H1 (cell line): Measurements from ENCODE around the gene HTR3D. TPM values are rescaled to one million over a fixed set of nuclear protein-coding genes. Genes with fewer than 3 reads are reported as not detected.

Experiments used
- HDAC2 ChIP-seq, 2 experiments: fragments of 300-600 bp in 1 of 2; sonication (generic) in 1 of 2; IDR thresholded peaks; 2 replicates each; pipeline ENCODE4 v1.6.1; 2011 to 2012; ENCODE audit warnings: low read depth in 2 of 2, low read length in 2 of 2, mild to moderate bottlenecking in 2 of 2, moderate library complexity in 2 of 2, borderline replicate concordance in 1 of 2, inconsistent platforms in 1 of 2
- polyA plus RNA-seq, 7 experiments: library from polyadenylated mRNA; depleted of rRNA in 3 of 7; stranded (reverse) in 5 of 7; unstranded in 2 of 7; fragments of >200 nt in 5 of 7; fragments of 200-250 nt in 2 of 7; gene quantifications; 1 replicate in 5 of 7; 2 replicates in 1 of 7; 4 replicates in 1 of 7; pipeline versions ENCODE4 v1.2.1 to v1.2.3, GENCODE V29; 2011 to 2013; ENCODE audit warnings: missing spikeins in 2 of 7, mixed read lengths in 2 of 7
- total RNA-seq: library from RNA; stranded (reverse); fragmentation: NEBNext Ultra II Directional; extraction: Animal tissue kit (Norgen Biotek cat#: 25700); gene quantifications from 2 replicates; pipeline ENCODE4 v1.2.1, GENCODE V29; 2021

The HTR3D gene
- total and polyA plus RNA-seq, 2 of the 8 experiments (the other 6 are each of a cell fraction or from before 2014, with no cell fraction given), result not detected

GRCh38 chr3:184082034-184082433 is 50.5 kb downstream of the HTR3D start (continued):
- TF ChIP-seq HDAC2 (IDR thresholded peaks at IDR 0.05; ENCODE audit: borderline replicate concordance in 1 of 2, low read depth in 2 of 2, low read length in 2 of 2), result no peak
